GM12801 (cell line): ENCODE measurements around the gene METAP1.

Experiments used
- CTCF ChIP-seq: IDR thresholded peaks from one replicate; pipeline ENCODE4 v1.5.1; 2011; ENCODE audit warnings: control low read depth; ENCODE audit not compliant: insufficient read length; ENCODE audit errors: extremely low read depth

METAP1 gene

DNA sequence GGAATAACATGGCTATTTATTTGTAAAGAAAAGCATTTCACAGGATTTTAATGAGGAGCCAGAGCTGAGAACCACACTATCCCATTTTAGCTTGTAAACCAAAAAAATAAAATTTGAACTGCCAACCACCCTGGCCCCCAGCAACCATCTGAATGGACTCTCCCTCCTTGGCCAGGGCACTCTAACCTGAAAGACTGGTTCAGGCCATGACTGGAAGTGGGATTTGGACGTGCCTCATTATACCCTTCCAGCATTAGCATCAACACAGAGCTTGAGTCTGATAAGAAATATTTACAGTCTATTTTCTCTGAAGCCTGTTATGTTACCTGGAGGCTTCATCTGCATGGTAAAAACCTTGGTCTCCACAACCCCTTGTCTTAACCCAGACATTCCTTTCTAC lies 30.0 kb downstream of the METAP1 start:
- TF ChIP-seq CTCF, result no peak

- TF ChIP-seq CTCF, result no peak
These were observed 31.8 kb downstream of the METAP1 start for GRCh38 chr4:99027304-99027703.

GRCh38 chr4:99028187-99028586 lies 32.7 kb downstream of the METAP1 start:
- TF ChIP-seq CTCF, result no peak

DNA sequence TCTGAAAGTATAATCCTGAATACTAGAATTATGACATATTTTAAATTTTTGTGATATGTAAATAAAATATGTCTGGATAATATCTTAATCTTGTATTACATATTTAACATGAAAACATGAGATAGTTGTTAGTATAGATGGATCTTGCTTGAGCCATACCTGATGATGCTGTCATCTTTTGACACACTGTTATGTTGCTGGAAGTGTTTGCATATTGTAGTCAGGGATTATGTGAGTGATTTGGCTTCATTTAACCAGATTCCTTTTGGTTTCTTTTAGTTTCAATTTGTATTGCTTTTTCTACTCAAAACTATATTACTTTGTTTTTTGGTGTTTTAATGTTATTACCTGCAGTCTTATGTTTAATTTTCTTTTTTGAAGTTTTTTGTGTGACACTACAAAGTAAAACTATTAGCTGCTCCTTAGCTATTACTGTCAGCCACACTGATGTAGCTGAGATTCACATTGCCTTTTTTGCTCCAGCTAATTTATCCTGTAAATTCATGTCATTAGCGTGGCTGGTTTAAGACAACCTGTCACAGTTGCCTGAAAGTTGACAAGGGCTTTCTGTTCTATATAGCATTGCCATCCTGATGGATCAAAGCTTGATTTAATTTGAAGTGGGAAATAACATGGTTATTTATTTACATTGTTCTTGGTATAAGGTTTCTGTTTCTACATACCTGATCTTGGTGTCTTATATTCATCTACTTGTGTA lies 33.7 kb downstream of the METAP1 start:
- no peak for TF ChIP-seq CTCF

DNA sequence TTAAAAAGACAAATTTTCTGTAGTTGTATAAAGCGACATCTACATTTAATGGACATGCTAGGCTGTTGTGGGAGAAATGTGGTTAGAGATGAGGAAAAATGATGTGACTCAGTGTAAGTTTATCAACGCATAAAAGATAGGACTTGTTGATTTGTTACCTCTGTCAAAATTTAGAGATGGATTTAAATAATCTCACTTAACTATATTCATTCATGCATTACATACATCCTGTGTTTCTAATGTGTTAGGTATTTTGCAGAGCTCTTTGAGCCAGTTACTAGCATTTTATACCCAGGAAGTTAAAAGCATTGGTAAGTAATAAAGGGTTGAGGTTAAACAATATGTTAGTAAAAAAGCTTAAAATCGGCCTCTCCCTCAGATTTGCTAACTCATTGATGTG lies 34.3 kb downstream of the METAP1 start:
- no peak for TF ChIP-seq CTCF

DNA sequence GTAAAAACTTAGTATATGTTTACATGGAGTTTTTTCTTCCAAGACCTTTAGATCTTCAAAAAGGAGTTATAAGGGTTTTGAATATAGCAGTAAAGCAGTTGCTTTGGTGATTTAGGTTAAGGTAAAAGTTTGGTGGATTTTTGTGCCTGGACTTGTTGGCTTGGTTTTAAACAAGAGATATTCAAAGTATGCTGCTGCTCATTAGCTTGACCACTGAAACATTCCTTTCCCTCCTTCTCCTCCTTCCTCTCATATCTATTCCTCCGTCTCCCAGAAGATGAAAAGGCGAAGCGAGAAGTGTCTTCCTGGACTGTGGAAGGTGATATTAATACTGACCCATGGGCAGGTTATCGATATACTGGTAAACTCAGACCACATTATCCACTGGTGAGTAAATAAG lies 38.4 kb downstream of the METAP1 start:
- no peak for TF ChIP-seq CTCF

DNA sequence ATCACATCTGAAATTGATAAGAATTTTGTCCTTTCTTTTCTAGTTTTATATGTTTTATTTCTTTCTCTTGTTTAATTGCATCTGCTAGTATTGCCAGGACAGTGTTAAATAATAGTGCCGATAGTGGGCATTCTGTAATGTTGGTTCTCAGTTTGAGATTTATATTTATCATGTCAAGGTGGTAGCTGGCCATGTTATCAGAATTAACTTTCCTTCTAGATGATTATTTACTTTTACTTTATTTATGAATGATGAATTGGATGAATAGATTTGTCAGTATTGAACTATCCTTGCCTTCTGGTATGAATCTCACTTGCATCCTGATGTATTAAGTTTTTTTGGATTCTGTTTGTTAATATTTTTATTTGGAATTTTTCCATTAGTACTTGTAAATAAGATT lies 42.7 kb downstream of the METAP1 start:
- no peak for TF ChIP-seq CTCF
